Stomach smooth muscle (tissue), 2 donors: ENCODE measurements around the gene UNC119B.

Experiments used
- H3K27ac ChIP-seq: one replicate; pipeline ENCODE4 v1.7.0; 2013; ENCODE audit warnings: mild to moderate bottlenecking, low read length, inconsistent platforms
- H3K27me3 ChIP-seq, 2 donors: one replicate each; pipeline ENCODE4 v1.7.0; 2013; ENCODE audit warnings: low read length in 2 of 2; ENCODE audit not compliant: insufficient read depth in 2 of 2, control insufficient read depth in 1 of 2
- H3K36me3 ChIP-seq, 2 donors: one replicate each; pipeline ENCODE4 v1.7.0; 2013; ENCODE audit warnings: low read length in 2 of 2; ENCODE audit not compliant: control insufficient read depth in 2 of 2, insufficient read depth in 2 of 2
- H3K4me1 ChIP-seq: one replicate; pipeline ENCODE4 v1.7.0; 2013; ENCODE audit warnings: low read length; ENCODE audit not compliant: control insufficient read depth, insufficient read depth
- H3K4me3 ChIP-seq, 2 donors: one replicate each; pipeline ENCODE4 v1.7.0; 2013; ENCODE audit warnings: low read length in 2 of 2
- H3K9ac ChIP-seq, 2 donors: one replicate each; pipeline ENCODE4 v1.7.0; 2013; ENCODE audit warnings: low read length in 2 of 2, mild to moderate bottlenecking in 1 of 2
- H3K9me3 ChIP-seq, 2 donors: one replicate each; pipeline ENCODE4 v1.7.0; 2013; ENCODE audit warnings: low read length in 2 of 2; ENCODE audit not compliant: control insufficient read depth in 2 of 2
- donor health status: healthy.
- donor health status: Pancreatic carcinoma.

UNC119B gene

DNA sequence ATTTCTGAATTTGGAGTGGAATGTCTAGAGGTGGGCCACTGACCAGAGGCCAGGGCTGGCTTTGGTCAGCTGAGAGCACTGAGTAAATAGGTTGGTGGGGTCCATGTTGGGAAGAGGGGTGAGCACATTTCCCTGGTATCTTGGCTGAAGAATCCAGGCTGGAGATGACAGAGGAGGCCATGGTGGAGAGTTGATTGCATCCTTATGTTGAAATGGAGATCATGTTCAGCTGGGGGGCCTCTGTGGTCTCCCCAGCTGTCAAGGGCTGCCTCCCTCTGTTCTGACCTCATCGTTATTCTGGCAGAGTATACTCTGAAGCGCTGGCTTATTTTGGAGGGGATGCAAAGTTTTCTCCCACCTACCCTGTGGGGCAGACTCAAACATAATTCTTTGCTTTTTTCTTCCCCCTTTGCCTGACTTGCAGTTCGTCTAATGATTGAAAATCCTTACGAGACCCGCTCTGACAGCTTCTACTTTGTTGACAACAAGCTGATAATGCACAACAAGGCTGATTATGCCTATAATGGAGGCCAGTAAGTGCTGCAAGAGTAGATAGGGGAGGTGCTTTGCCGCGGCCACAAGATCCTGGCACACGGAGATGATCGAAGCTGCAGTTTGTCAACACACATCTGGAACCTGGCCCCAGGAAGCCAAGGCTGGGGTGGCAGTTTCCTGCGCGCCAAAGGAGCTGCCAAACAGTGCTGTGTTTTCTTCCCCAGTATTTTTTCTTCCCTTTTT lies 9.4 kb downstream of the UNC119B start:
- peaks cover 59 to 62% of the 10 kb centered on the region in 2 donors for H3K36me3 ChIP-seq
- no peaks in the 10 kb centered on the region for H3K27me3 ChIP-seq
- H3K9me3 ChIP-seq, result no peaks in the 10 kb centered on the region
- peaks cover under 1% of the 10 kb centered on the region for H3K4me1 ChIP-seq
- H3K9ac ChIP-seq, result no peak overlapping the region
- no peak overlapping the region for H3K4me3 ChIP-seq
- no peak overlapping the region for H3K27ac ChIP-seq

DNA sequence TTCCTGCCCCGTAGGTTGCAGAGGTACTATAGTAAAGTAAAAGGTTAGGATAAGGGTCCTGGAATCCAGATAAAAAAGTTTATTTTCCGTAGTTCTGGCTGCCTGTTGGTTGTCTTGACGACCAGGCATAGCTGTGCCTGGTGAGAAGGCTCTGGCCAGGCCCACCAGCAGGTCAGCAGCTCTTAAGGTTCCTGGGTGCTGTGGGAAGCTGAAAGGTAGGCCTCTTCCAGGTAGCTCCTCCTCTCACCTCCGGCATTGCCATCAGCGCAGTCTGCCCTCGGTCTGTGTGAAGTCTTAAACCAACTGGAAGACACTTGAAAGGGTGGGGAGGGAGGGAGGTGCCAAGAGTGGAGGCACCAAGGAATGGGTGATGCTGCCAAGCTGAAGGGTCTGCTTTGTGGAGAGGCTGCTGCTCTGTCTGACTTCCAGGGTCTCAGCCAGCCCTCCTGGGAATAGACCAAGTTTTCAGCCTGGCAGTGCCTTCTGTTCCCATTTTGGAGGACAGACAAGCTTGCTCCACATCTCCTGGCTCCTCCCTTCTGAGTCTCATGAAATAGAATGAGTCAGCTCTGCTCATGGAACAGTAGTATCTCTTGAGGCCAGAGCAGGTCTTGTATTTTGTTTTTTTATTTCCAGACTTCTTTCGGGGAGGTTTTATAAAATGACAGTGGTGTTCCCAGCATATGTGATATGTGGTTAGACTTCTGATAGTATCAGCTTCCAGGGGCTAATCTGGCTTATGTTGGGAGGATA lies 10.2 kb downstream of the UNC119B start:
- Histone ChIP-seq H3K36me3 (peaks cover 57 to 62% of the 10 kb centered on the region in 2 donors), H3K27ac (no peak overlapping the region)

GRCh38 chr12:120720987-120721801 lies 10.9 kb downstream of the UNC119B start:
- Histone ChIP-seq H3K9me3 (no peaks in the 10 kb centered on the region), H3K9ac (no peak overlapping the region), H3K4me3 (no peak overlapping the region), H3K4me1 (peaks cover 11% of the 10 kb centered on the region), H3K27me3 (no peaks in the 10 kb centered on the region), H3K27ac (no peak overlapping the region), H3K36me3 (peaks cover 54 to 55% of the 10 kb centered on the region in 2 donors)

More for the DNA sequence above, 10.2 kb downstream of the UNC119B start:
- H3K9me3 ChIP-seq, result no peaks in the 10 kb centered on the region
- H3K4me3 ChIP-seq, result no peak overlapping the region
- H3K27me3 ChIP-seq, result no peaks in the 10 kb centered on the region
- no peak overlapping the region for H3K9ac ChIP-seq
- H3K4me1 ChIP-seq, result peaks cover 8% of the 10 kb centered on the region

GRCh38 chr12:120721866-120722265 lies 11.6 kb downstream of the UNC119B start:
- peaks cover 49 to 50% of the 10 kb centered on the region in 2 donors for H3K36me3 ChIP-seq
- H3K4me1 ChIP-seq, result peaks cover 18% of the 10 kb centered on the region
- H3K9me3 ChIP-seq, result no peaks in the 10 kb centered on the region
- no peaks in the 10 kb centered on the region for H3K27me3 ChIP-seq
- no peak overlapping the region for H3K4me3 ChIP-seq
- no peak overlapping the region for H3K9ac ChIP-seq
- no peak overlapping the region for H3K27ac ChIP-seq

DNA sequence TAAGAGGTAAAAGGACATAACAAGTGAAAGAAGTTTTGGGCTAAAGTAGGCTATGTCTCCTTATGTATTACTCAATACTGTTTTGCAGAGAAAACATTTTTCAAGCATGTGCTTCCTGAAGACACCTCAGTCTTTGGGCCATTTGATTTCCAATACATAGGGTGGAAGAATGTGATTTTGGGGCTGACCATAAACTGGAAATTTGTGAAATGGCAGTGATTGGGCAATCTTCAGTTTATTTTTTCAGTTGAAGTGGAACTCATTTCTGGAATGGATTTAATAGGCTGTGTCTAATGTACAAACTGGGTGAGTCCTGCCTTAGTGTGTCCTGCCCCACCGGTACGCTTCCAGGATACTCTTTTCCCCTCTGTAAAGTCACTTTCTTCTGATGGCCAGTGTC lies 12.5 kb downstream of the UNC119B start:
- no peak overlapping the region for H3K9ac ChIP-seq
- no peaks in the 10 kb centered on the region for H3K27me3 ChIP-seq
- H3K4me1 ChIP-seq, result peaks cover 19% of the 10 kb centered on the region
- H3K4me3 ChIP-seq, result no peak overlapping the region
- no peaks in the 10 kb centered on the region for H3K9me3 ChIP-seq
- peaks cover 48 to 49% of the 10 kb centered on the region in 2 donors for H3K36me3 ChIP-seq
- no peak overlapping the region for H3K27ac ChIP-seq

DNA sequence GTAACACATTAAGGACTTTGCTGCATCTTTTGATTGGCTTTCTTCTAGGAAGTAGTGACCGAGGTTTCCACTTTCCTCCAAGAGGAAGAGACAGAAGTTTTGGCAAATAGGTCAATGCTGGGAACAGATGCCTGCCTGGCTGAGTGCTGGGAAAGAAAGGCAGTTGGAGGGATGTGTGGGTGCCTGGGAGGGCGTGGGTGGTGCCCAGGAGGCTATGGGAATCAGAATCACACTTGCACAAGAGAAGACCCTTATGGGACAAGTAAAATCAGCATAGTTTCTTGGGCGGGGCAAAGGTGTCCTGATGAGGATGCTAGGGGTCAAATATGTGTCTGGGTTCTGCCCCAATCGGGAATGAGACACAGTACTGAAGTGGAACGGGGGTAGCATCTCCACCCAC lies 14.5 kb downstream of the UNC119B start:
- peak overlapping the region; percentile 78 to 82 for H3K9ac ChIP-seq
- H3K9me3 ChIP-seq, result no peaks in the 10 kb centered on the region
- no peak overlapping the region for H3K27ac ChIP-seq
- no peaks in the 10 kb centered on the region for H3K27me3 ChIP-seq
- H3K36me3 ChIP-seq, result peaks cover 32 to 40% of the 10 kb centered on the region in 2 donors
- peak overlapping the region; percentile 82 for H3K4me3 ChIP-seq
- H3K4me1 ChIP-seq, result peaks cover 19% of the 10 kb centered on the region

DNA sequence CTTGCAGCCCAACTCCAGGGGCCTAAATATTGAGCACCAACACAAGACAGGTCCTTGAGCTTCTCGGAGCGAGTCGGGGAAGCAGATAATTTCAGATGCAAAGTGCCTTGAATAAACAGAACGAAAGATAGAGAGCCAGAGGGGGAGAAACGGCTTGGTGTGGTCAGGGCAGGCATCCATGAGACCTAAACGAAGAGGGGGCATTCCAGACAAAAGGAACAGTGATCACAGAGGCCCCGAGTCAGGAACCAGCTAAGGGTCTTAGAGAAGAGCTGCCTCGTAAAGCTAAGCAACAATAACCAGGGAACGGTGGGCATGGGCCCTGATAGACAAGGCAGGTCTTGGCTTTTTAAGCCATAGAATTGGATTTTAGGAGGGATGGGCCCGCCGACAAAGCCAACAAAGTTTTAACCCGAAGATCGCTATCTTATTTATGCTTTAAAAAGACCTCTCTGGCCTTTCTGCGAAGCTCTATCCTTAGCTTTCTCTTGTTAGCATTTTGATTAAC lies 14.9 kb downstream of the UNC119B start:
- H3K27me3 ChIP-seq, result no peaks in the 10 kb centered on the region
- H3K9ac ChIP-seq, result peak overlapping the region; percentile 78 to 82
- peak overlapping the region; percentile 82 for H3K4me3 ChIP-seq
- H3K4me1 ChIP-seq, result peaks cover 19% of the 10 kb centered on the region
- peak overlapping the region; percentile 77 for H3K27ac ChIP-seq
- H3K36me3 ChIP-seq, result peaks cover 28 to 37% of the 10 kb centered on the region in 2 donors
- no peaks in the 10 kb centered on the region for H3K9me3 ChIP-seq

DNA sequence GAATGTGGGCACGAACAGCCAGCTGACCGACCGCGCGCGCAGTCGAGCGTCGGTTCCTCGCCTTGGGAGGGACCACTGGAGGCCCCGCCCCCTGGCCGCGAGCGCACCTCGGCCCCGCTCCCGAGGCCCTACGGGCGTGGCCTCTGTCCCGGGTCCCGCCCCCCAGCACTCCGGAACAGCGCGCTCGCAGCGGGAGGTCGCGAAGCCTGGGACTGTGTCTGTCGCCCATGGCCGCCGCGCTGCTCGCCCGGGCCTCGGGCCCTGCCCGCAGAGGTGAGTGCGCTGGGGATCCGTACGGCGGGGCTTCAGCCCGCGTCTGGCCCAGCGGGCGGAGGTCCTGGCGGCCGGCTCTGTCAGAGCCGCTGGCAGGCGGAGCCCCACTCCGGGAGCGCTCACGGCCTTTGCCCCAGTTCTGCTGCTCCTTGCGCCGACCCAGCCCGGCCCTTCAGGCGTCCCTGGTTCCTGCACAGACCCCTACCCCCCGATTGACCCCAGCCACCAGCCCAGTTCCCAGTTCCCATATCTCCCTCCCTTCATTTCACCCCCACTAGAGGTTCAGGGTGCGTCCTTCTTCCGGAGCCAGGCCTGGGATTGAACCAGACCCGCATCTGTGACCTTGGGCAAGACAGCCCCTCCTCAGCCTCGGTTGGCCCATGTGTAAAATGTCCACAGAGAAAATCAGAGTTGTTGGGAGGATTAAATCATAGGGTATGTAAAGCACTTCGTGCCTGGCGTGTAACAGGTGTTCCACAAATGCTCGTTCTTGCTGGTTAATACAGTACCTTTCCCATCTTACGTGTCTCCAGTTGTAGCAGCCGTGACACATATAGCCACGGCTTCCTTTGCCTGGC lies 15.6 kb downstream of the UNC119B start, which contains the start of gene ACADS:
TSS of gene ACADS (plus strand) at position 168 of the 851 bp plus-strand sequence. CDS start at position 228, 60 bp downstream.
- Histone ChIP-seq H3K4me3 (peak within 1 kb of the TSS; percentile 82), H3K4me1 (peaks cover 19% of the 10 kb centered on the region), H3K36me3 (peaks cover 24 to 36% of the 10 kb centered on the region in 2 donors), H3K27me3 (no peaks in the 10 kb centered on the region), H3K9ac (peak within 1 kb of the TSS; percentile 78 to 83), H3K27ac (peak within 1 kb of the TSS; percentile 77), H3K9me3 (no peaks in the 10 kb centered on the region)

GRCh38 chr12:120726510-120726793 lies 16.2 kb downstream of the UNC119B start:
- Histone ChIP-seq H3K4me3 (peak overlapping the region; percentile 82), H3K9me3 (no peaks in the 10 kb centered on the region), H3K9ac (peak overlapping the region; percentile 78 to 83), H3K4me1 (peaks cover 19% of the 10 kb centered on the region), H3K27me3 (no peaks in the 10 kb centered on the region), H3K27ac (peak overlapping the region; percentile 77), H3K36me3 (peaks cover 19 to 31% of the 10 kb centered on the region in 2 donors)

GRCh38 chr12:120726961-120727360 lies 16.7 kb downstream of the UNC119B start:
- Histone ChIP-seq H3K36me3 (peaks cover 14 to 26% of the 10 kb centered on the region in 2 donors), H3K4me3 (no peak overlapping the region), H3K4me1 (peaks cover 19% of the 10 kb centered on the region), H3K9ac (no peak overlapping the region), H3K9me3 (no peaks in the 10 kb centered on the region), H3K27me3 (no peaks in the 10 kb centered on the region), H3K27ac (no peak overlapping the region)
